Ascending aorta (tissue), 2 donors: ENCODE results near the gene DENND1B. TPM values are rescaled to one million over a fixed set of nuclear protein-coding genes. Genes with fewer than 3 reads are reported as not detected.

Experiments
- DNase-seq, 2 donors: peaks; one replicate each; pipeline ENCODE4 v3.0.0-alpha.2; 2019; ENCODE audit warnings: low spot score in 2 of 2
- H3K27ac ChIP-seq, 2 donors: fragments of 200-600 bp; sonication (generic); one replicate each; pipeline ENCODE4 v1.5.1; 2016 to 2017; ENCODE audit warnings: mild to moderate bottlenecking in 1 of 2
- H3K27me3 ChIP-seq: fragments of 200-600 bp; sonication (generic); one replicate; pipeline ENCODE4 v1.5.1; 2017
- H3K36me3 ChIP-seq, 2 donors: fragments of 200-600 bp; sonication (generic); one replicate each; pipeline ENCODE4 v1.5.1; 2016
- H3K4me1 ChIP-seq, 2 donors: fragments of 200-600 bp; sonication (generic); one replicate each; pipeline ENCODE4 v1.5.1; 2016 to 2017; ENCODE audit warnings: mild to moderate bottlenecking in 1 of 2
- H3K4me3 ChIP-seq, 2 donors: fragments of 200-600 bp; sonication (generic); one replicate each; pipeline ENCODE4 v1.5.1; 2016 to 2017; ENCODE audit warnings: mild to moderate bottlenecking in 1 of 2
- H3K9me3 ChIP-seq, 2 donors: fragments of 200-600 bp; sonication (generic); one replicate each; pipeline ENCODE4 v1.5.1; 2016
- intact Hi-C: fragments of 100-400 bp; cut with DNase I; formaldehyde crosslinking; loops from one replicate; pipeline ENCODE4 v1.15.1; 2023
- total RNA-seq: library from RNA; depleted of rRNA; stranded (reverse); fragments of >200 nt; gene quantifications from one replicate; pipeline ENCODE4 v1.1.0, GENCODE V29; 2016
- TF ChIP-seq, protein P1 (sequence below), 3 experiments: fragments of 200-600 bp in 2 of 3; fragments of 450-650 bp in 1 of 3; sonication (generic) in 2 of 3; IDR thresholded peaks; one replicate each; pipeline ENCODE4 v1.5.1; 2016 to 2019; ENCODE audit warnings: antibody characterized with exemption in 3 of 3, mild to moderate bottlenecking in 1 of 3, moderate library complexity in 1 of 3

DENND1B gene
- total RNA-seq, 1 donor from 2014 or later: 12.2 TPM

DNA sequence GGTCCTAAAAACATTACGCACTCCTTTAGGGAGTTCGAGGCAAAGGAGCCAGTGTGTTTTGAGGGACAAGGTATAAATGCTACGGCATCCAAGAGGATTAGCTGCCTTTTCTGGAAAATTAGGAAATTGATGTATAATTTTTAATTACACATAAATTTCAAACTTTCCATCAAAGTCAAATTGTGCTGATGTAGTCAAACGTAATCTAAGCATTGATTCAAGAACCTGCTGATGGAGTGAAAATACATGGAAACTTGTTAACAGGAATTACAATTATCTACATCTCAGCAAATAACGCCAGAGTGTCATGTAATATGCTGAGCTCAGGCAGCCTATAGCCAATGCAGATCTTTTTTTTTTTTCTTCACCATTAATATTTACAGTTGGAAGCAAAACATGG lies 312.7 kb downstream of the DENND1B start:
- Histone ChIP-seq H3K36me3 (no peaks in the 10 kb centered on the region), H3K27ac (no peak overlapping the region), H3K27me3 (no peaks in the 10 kb centered on the region), H3K4me1 (peaks cover 0 to 2% of the 10 kb centered on the region in 2 donors), H3K4me3 (no peak overlapping the region), H3K9me3 (no peaks in the 10 kb centered on the region)
- TF ChIP-seq, protein P1, sequence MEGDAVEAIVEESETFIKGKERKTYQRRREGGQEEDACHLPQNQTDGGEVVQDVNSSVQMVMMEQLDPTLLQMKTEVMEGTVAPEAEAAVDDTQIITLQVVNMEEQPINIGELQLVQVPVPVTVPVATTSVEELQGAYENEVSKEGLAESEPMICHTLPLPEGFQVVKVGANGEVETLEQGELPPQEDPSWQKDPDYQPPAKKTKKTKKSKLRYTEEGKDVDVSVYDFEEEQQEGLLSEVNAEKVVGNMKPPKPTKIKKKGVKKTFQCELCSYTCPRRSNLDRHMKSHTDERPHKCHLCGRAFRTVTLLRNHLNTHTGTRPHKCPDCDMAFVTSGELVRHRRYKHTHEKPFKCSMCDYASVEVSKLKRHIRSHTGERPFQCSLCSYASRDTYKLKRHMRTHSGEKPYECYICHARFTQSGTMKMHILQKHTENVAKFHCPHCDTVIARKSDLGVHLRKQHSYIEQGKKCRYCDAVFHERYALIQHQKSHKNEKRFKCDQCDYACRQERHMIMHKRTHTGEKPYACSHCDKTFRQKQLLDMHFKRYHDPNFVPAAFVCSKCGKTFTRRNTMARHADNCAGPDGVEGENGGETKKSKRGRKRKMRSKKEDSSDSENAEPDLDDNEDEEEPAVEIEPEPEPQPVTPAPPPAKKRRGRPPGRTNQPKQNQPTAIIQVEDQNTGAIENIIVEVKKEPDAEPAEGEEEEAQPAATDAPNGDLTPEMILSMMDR (IDR thresholded peaks at IDR 0.05): no peak
- no peak for DNase-seq
- intact Hi-C loops: no loop called here

Other genes starting within 250 kb of the DENND1B start
- not detected for gene C1orf53, start 127.2 kb upstream of the DENND1B start, total RNA-seq
- not detected for gene LHX9, start 141.9 kb upstream of the DENND1B start, total RNA-seq